ENCODE measurements around the gene INSC. TPM values are rescaled to one million over a fixed set of nuclear protein-coding genes. Genes with fewer than 3 reads are reported as not detected.

INSC gene
- total and polyA plus RNA-seq, 2 of the 8 experiments (the other 6 are each of a cell fraction or from before 2014, with no cell fraction given) = 0.58 to 0.59 TPM

- no peak for TF ChIP-seq CTCF (IDR thresholded peaks at IDR 0.05; ENCODE audit: control extremely low read depth in 1 of 3, insufficient read depth in 1 of 3, low read depth in 1 of 3, low read length in 3 of 3)
- no peak for TF ChIP-seq SRF (IDR thresholded peaks at IDR 0.05; ENCODE audit: low read depth, low read length)
- no peak for TF ChIP-seq BRCA1 (IDR thresholded peaks at IDR 0.05; ENCODE audit: low read depth, low read length)
- no peak for TF ChIP-seq RBBP5 (IDR thresholded peaks at IDR 0.05; ENCODE audit: borderline replicate concordance, low read depth, low read length)
- TF ChIP-seq BACH1 (IDR thresholded peaks at IDR 0.05; ENCODE audit: low read length) = no peak
- TF ChIP-seq CREB1 (IDR thresholded peaks at IDR 0.05) = no peak
- no peak for TF ChIP-seq ATF2 (IDR thresholded peaks at IDR 0.05; ENCODE audit: low read length)
Observed at GRCh38 chr11:15144347-15144746, 29.6 kb downstream of the INSC start (continued).
